Heart left ventricle (tissue), 16 donors: ENCODE measurements around the gene SLC16A9. TPM values are rescaled to one million over a fixed set of nuclear protein-coding genes. Genes with fewer than 3 reads are reported as not detected.

Experiments
- ATAC-seq, 4 donors: fragments of 200-7000 bp; cut with Tn5 transposase; one replicate each; pipeline ENCODE4 v1.9.1; 2020 to 2022; ENCODE audit warnings: moderate library complexity in 4 of 4, mild to moderate bottlenecking in 3 of 4, moderate number of reproducible peaks in 1 of 4
- DNase-seq, 5 donors: peaks; one replicate each; pipeline ENCODE4 v3.0.0-alpha.2; 2020
- H3K27ac ChIP-seq, 12 donors: fragments of 200-600 bp; sonication (generic) in 4 of 12; one replicate each; pipeline versions ENCODE4 v1.5.0 to v1.8.0; 2016 to 2022; ENCODE audit warnings: mild to moderate bottlenecking in 2 of 12
- H3K27me3 ChIP-seq, 9 donors: fragments of 200-600 bp; sonication (generic) in 2 of 9; one replicate each; pipeline versions ENCODE4 v1.5.1 to v1.8.0; 2016 to 2022; ENCODE audit warnings: mild to moderate bottlenecking in 3 of 9
- H3K36me3 ChIP-seq, 9 donors: fragments of 200-600 bp; sonication (generic) in 2 of 9; one replicate each; pipeline versions ENCODE4 v1.5.0 to v1.8.0; 2018 to 2022; ENCODE audit warnings: mild to moderate bottlenecking in 2 of 9
- H3K4me1 ChIP-seq, 12 donors: fragments of 200-600 bp; sonication (generic) in 4 of 12; one replicate each; pipeline versions ENCODE4 v1.5.0 to v1.8.0; 2016 to 2022; ENCODE audit warnings: mild to moderate bottlenecking in 3 of 12
- H3K4me3 ChIP-seq, 12 donors: fragments of 200-600 bp; sonication (generic) in 4 of 12; one replicate each; pipeline versions ENCODE4 v1.5.0 to v1.8.0; 2017 to 2022; ENCODE audit warnings: mild to moderate bottlenecking in 9 of 12, moderate library complexity in 4 of 12
- H3K9me3 ChIP-seq, 12 donors: fragments of 200-600 bp; sonication (generic) in 4 of 12; one replicate each; pipeline versions ENCODE4 v1.5.0 to v1.8.0; 2016 to 2022; ENCODE audit warnings: mild to moderate bottlenecking in 1 of 12
- CTCF ChIP-seq, 12 donors: fragments of 200-600 bp; sonication (generic) in 4 of 12; IDR thresholded peaks; one replicate each; pipeline versions ENCODE4 v1.5.0 to v1.8.0; 2018 to 2022; ENCODE audit warnings: antibody characterized with exemption in 12 of 12, mild to moderate bottlenecking in 5 of 12
- POLR2A ChIP-seq, 2 donors: fragments of 450-650 bp; IDR thresholded peaks; one replicate each; pipeline ENCODE4 v1.6.1; 2017; ENCODE audit warnings: antibody characterized with exemption in 2 of 2, mild to moderate bottlenecking in 2 of 2, moderate library complexity in 2 of 2
- WGBS, 4 donors: extraction: QIAGEN DNeasy Blood & Tissue Kit in 2 of 4; methylation state at CpG; one replicate each; pipeline versions ENCODE4 v1.1.5 to v1.1.7; 2013 to 2018; 5-methylcytosine and 5-hydroxymethylcytosine counted together
- intact Hi-C, 10 donors: fragments of 100-400 bp; cut with DNase I; formaldehyde crosslinking; loops; one replicate each; pipeline versions ENCODE4 v1.11.1 to v1.14.2; 2022
- polyA plus RNA-seq, 2 donors: library from polyadenylated mRNA; stranded (reverse); fragments of 200-250 nt; gene quantifications; one replicate each; pipeline ENCODE4 v1.2.3, GENCODE V29; 2013
- total RNA-seq, 9 donors: library from RNA; depleted of rRNA in 2 of 9; stranded (reverse); fragments of >200 nt in 2 of 9; fragmentation: NEBNext Ultra II Directional in 3 of 9; extraction: Animal tissue kit (Norgen Biotek cat#: 25700) in 3 of 9; gene quantifications; one replicate each; pipeline versions ENCODE4 v1.1.0 to v1.2.4, GENCODE V29; 2016 to 2023
- donor health status: ischemic (EF 13 %, LVEDD 7.1; RV severe dilation, severe dysfunction).
- donor health status: healthy with polysubstance abuse.
- donor health status: DM: no; HTN: yes; CAD: no.
- donor health status: DM: no; HTN: no; CAD: no.
- donor health status: ischemic (EF 25% LVEDD 6.9; RV normal size, moderate dysfunction).
- donor health status: ischemic (EF 25% LVEDD 5.7; RV mildly dilated, moderate dysfunction).
- donor health status: healthy.
- donor health status: DM: yes; HTN: yes; CAD: no.
- donor health status: ischemic (EF 35%, LVEDD 5.7; RV mildly dilated, moderate dysfunction).
- donor health status: nonischemic (EF 11% LVEDD 7.7; RV severe dilation, severe dysfunction).
- donor health status: DM: yes; HTN: yes; CAD: no.
- donor health status: PGD.
- donor health status: ischemic (EF 29% LVEDD 5.4; RV normal size, mild dysfunction).
- donor health status: nonischemic (EF 23%, LVEDD 6.1; RV moderate dilation, normal function).

The SLC16A9 gene
- total and polyA plus RNA-seq, 11 donors, result 0.07 to 3.0 (median 0.63) TPM

- peaks cover 0 to 3% (median 0%) of the 10 kb centered on the region in 9 donors for H3K27me3 ChIP-seq
- H3K4me3 ChIP-seq, result no peak overlapping the region
- ATAC-seq (no peak), DNase-seq (no peak)
- TF ChIP-seq CTCF (IDR thresholded peaks at IDR 0.05) (no peak), POLR2A (IDR thresholded peaks at IDR 0.05) (no peak)
- intact Hi-C loops, result no loop called here
- no peaks in the 10 kb centered on the region for H3K36me3 ChIP-seq
- H3K4me1 ChIP-seq, result no peaks in the 10 kb centered on the region
- H3K9me3 ChIP-seq, result no peaks in the 10 kb centered on the region
- no peak overlapping the region for H3K27ac ChIP-seq
Measured at GRCh38 chr10:59631237-59631636, 78.4 kb downstream of the SLC16A9 start.

GRCh38 chr10:59628965-59629364, 80.7 kb downstream of the SLC16A9 start:
- H3K27me3 ChIP-seq, result peaks cover 0 to 3% (median 0%) of the 10 kb centered on the region in 9 donors
- DNase-seq (no peak), ATAC-seq (no peak)
- H3K4me1 ChIP-seq, result peaks cover 0 to 6% (median 0%) of the 10 kb centered on the region in 12 donors
- intact Hi-C loops, result loop anchor here (5.0 to 10.0 kb wide), 12 partner anchors 178 to 1016 kb away; partner anchors contain the start of gene CCDC6 (in 9 of the 10)
- peaks cover 0 to 3% (median 0%) of the 10 kb centered on the region in 12 donors for H3K9me3 ChIP-seq
- H3K36me3 ChIP-seq, result no peaks in the 10 kb centered on the region
- TF ChIP-seq CTCF (IDR thresholded peaks at IDR 0.05), result no peak
- TF ChIP-seq POLR2A (IDR thresholded peaks at IDR 0.05), result no peak
- 89 to 94% (median 92%) methylated on average over 4 of the region's 4 CpGs for WGBS, 4 donors
- no peak overlapping the region for H3K4me3 ChIP-seq
- H3K27ac ChIP-seq, result no peak overlapping the region

- no peak for DNase-seq
- no peak overlapping the region for H3K4me3 ChIP-seq
Measured at GRCh38 chr10:59628456-59628855, 81.2 kb downstream of the SLC16A9 start.

More at GRCh38 chr10:59628456-59628855, 81.2 kb downstream of the SLC16A9 start:
- Histone ChIP-seq H3K9me3 (peaks cover 0 to 3% (median 0%) of the 10 kb centered on the region in 12 donors), H3K27ac (no peak overlapping the region), H3K36me3 (no peaks in the 10 kb centered on the region), H3K27me3 (peaks cover 0 to 3% (median 0%) of the 10 kb centered on the region in 9 donors), H3K4me1 (peaks cover 0 to 6% (median 0%) of the 10 kb centered on the region in 12 donors)
- intact Hi-C loops, result loop anchor here (5.0 to 10.0 kb wide), 12 partner anchors 179 to 1016 kb away; partner anchors contain the start of gene CCDC6 (in 9 of the 10)
- no peak for ATAC-seq
- 71 to 79% (median 75%) methylated on average over 6 of the region's 6 CpGs for WGBS, 4 donors
- TF ChIP-seq POLR2A (IDR thresholded peaks at IDR 0.05) (no peak), CTCF (IDR thresholded peaks at IDR 0.05) (no peak)
